OCI-LY7 (cell line): ENCODE data around the gene MYBBP1A. TPM values are rescaled to one million over a fixed set of nuclear protein-coding genes. Genes with fewer than 3 reads are reported as not detected.

ENCODE experiments used
- BruUV-seq: library from RNA; stranded (reverse); fragments of 400-500 nt; replicated peaks from 2 replicates; lab custom pipeline; 2021; lab: Mats Ljungman, UMichigan
- CTCF ChIA-PET: fragments of 300-600 bp; sonication (Branson Sonifier 250); formaldehyde crosslinking; loops from one replicate; lab custom pipeline; 2022; ENCODE audit warnings: antibody characterized with exemption; ENCODE audit not compliant: unreplicated experiment; lab: Charles Lee
- POLR2A ChIA-PET: fragments of 300-600 bp; sonication (Branson Sonifier 250); formaldehyde crosslinking; loops from one replicate; lab custom pipeline; 2022; ENCODE audit warnings: antibody characterized with exemption; lab: Charles Lee
- DNase-seq: peaks from one replicate; pipeline ENCODE4 v3.0.0-alpha.2; 2015; ENCODE audit warnings: low spot score
- H2AFZ ChIP-seq: fragments of 200-600 bp; sonication (generic), shearing (Covaris generic); 2 replicates; pipeline ENCODE4 v1.6.1; 2014; ENCODE audit warnings: mild to moderate bottlenecking, antibody characterized with exemption, low read length, moderate library complexity
- H3K27ac ChIP-seq: fragments of 200-600 bp; sonication (generic); 2 replicates; pipeline ENCODE4 v1.5.1; 2014; ENCODE audit warnings: mixed run types, low read depth, mild to moderate bottlenecking, moderate library complexity, low read length, inconsistent platforms; ENCODE audit not compliant: poor library complexity, severe bottlenecking
- H3K36me3 ChIP-seq: fragments of 200-600 bp; sonication (generic); 2 replicates; pipeline ENCODE4 v1.6.1; 2014; ENCODE audit warnings: mild to moderate bottlenecking, antibody characterized with exemption, low read length, moderate library complexity, mixed read lengths; ENCODE audit not compliant: insufficient read depth
- H3K4me1 ChIP-seq: fragments of 200-600 bp; sonication (generic); 2 replicates; pipeline ENCODE4 v1.5.1; 2014; ENCODE audit warnings: mild to moderate bottlenecking, low read length; ENCODE audit not compliant: insufficient read depth, poor library complexity, severe bottlenecking
- H3K4me2 ChIP-seq: fragments of 200-600 bp; sonication (generic); 2 replicates; pipeline ENCODE4 v1.6.1; 2014; ENCODE audit warnings: mild to moderate bottlenecking, low read length
- H3K4me3 ChIP-seq: fragments of 200-600 bp; sonication (generic); 2 replicates; pipeline ENCODE4 v1.5.1; 2014; ENCODE audit warnings: mild to moderate bottlenecking, low read depth, low read length; ENCODE audit not compliant: poor library complexity, severe bottlenecking
- H3K79me2 ChIP-seq: fragments of 200-600 bp; sonication (generic); 2 replicates; pipeline ENCODE4 v1.6.1; 2016; ENCODE audit warnings: low read depth, mild to moderate bottlenecking, low read length, moderate library complexity, mixed read lengths; ENCODE audit not compliant: insufficient read depth
- H3K9me2 ChIP-seq: fragments of 200-600 bp; sonication (generic); 2 replicates; pipeline ENCODE4 v1.6.1; 2016; ENCODE audit warnings: mild to moderate bottlenecking, low read length, mixed read lengths; ENCODE audit not compliant: insufficient read depth
- H3K9me3 ChIP-seq: fragments of 200-600 bp; sonication (generic); 2 replicates; pipeline ENCODE4 v1.6.1; 2014; ENCODE audit warnings: mild to moderate bottlenecking, mixed run types, low read length, mixed read lengths
- H4K20me1 ChIP-seq: fragments of 200-600 bp; sonication (generic); 2 replicates; pipeline ENCODE4 v1.6.1; 2014; ENCODE audit warnings: mild to moderate bottlenecking, antibody characterized with exemption, low read length, moderate library complexity, mixed read lengths; ENCODE audit not compliant: insufficient read depth
- CTCF ChIP-seq: fragments of 200-600 bp; sonication (generic); conservative IDR thresholded peaks from 2 replicates; pipeline ENCODE4 v1.5.1; 2014; ENCODE audit warnings: mild to moderate bottlenecking, antibody characterized with exemption, low read length, moderate library complexity, mixed read lengths
- EZH2phosphoT487 ChIP-seq: fragments of 200-600 bp; sonication (generic); IDR thresholded peaks from 2 replicates; pipeline ENCODE4 v1.6.1; 2018; ENCODE audit warnings: low read depth, borderline replicate concordance, mild to moderate bottlenecking, mixed run types, antibody characterized with exemption, low read length, moderate library complexity, mixed read lengths
- intact Hi-C: fragments of 100-400 bp; cut with micrococcal nuclease; formaldehyde crosslinking; loops from one replicate; pipeline ENCODE4 v1.10.0; 2022; ENCODE audit not compliant: unreplicated experiment
- total RNA-seq, 2 experiments: library from RNA; depleted of rRNA in 1 of 2; stranded (reverse); fragments of >200 nt in 1 of 2; shearing (Covaris generic) in 1 of 2; gene quantifications; 2 replicates each; pipeline ENCODE4 v1.2.3, GENCODE V29; 2014 to 2022

The MYBBP1A gene
- total RNA-seq, 2 experiments from 2014 or later = 131 to 142 TPM

GRCh38 chr17:4560837-4561256 lies 5.7 kb upstream of the MYBBP1A start:
- no peak for TF ChIP-seq EZH2phosphoT487
- TF ChIP-seq CTCF = peak; percentile 55
- no peaks in the 10 kb centered on the region for H3K9me2 ChIP-seq
- intact Hi-C loops = loop anchor here (10.0 kb wide), 1 partner anchor 144 kb away; the partner anchor contains the start of gene PELP1
- peaks cover 38% of the 10 kb centered on the region for H3K4me1 ChIP-seq
- ChIA-PET POLR2A (no interaction called here), CTCF (no interaction called here)
- DNase-seq = no peak
- no peaks in the 10 kb centered on the region for H3K9me3 ChIP-seq
- H2AFZ ChIP-seq = no peak overlapping the region
- no peaks in the 10 kb centered on the region for H4K20me1 ChIP-seq
- H3K27ac ChIP-seq = no peak overlapping the region
- no peak overlapping the region for H3K4me3 ChIP-seq
- no peaks in the 10 kb centered on the region for H3K79me2 ChIP-seq
- no peaks in the 10 kb centered on the region for H3K36me3 ChIP-seq
- BruUV-seq = no TSS peak
- no peak overlapping the region for H3K4me2 ChIP-seq

- Histone ChIP-seq H3K4me1 (peaks cover 38% of the 10 kb centered on the region), H3K27ac (no peak within 1 kb of the TSS), H2AFZ (no peak within 1 kb of the TSS), H4K20me1 (no peaks in the 10 kb centered on the region), H3K9me2 (no peaks in the 10 kb centered on the region), H3K9me3 (no peaks in the 10 kb centered on the region), H3K36me3 (no peaks in the 10 kb centered on the region), H3K4me3 (no peak within 1 kb of the TSS), H3K79me2 (no peaks in the 10 kb centered on the region), H3K4me2 (no peak within 1 kb of the TSS)
- no peak for DNase-seq
- CTCF ChIA-PET = no interaction called here
- intact Hi-C loops = loop anchor here (10.0 kb wide), 1 partner anchor 144 kb away; the partner anchor contains the start of gene PELP1
- POLR2A ChIA-PET = no interaction called here
- no TSS peak for BruUV-seq
- TF ChIP-seq CTCF (no peak), EZH2phosphoT487 (no peak)
These were observed 5.2 kb upstream of the MYBBP1A start, which contains the start of gene GGT6 for GRCh38 chr17:4560421-4560820. GGT6 (minus strand) TSS chr17:4560577; CDS start chr17:4560521, 56 bp downstream.

GRCh38 chr17:4559966-4560365 lies 4.8 kb upstream of the MYBBP1A start:
- no peak overlapping the region for H3K4me2 ChIP-seq
- peaks cover 2% of the 10 kb centered on the region; the same call in 1 of the 2 replicates for H3K79me2 ChIP-seq
- intact Hi-C loops = loop anchor here (5.0 to 10.0 kb wide), 2 partner anchors 145 to 418 kb away; partner anchors contain the start of genes CYB5D2, PELP1 and ZZEF1
- BruUV-seq = no TSS peak
- H3K4me1 ChIP-seq = peaks cover 38% of the 10 kb centered on the region
- H3K9me2 ChIP-seq = no peaks in the 10 kb centered on the region
- no peaks in the 10 kb centered on the region for H3K9me3 ChIP-seq
- H3K4me3 ChIP-seq = no peak overlapping the region
- ChIA-PET POLR2A (no interaction called here), CTCF (no interaction called here)
- DNase-seq = no peak
- no peak overlapping the region for H2AFZ ChIP-seq
- H3K36me3 ChIP-seq = 0 out of 2 replicates have a peak, but pooled peaks cover under 1% of the 10 kb centered on the region
- H3K27ac ChIP-seq = no peak overlapping the region
- TF ChIP-seq EZH2phosphoT487 (no peak), CTCF (no peak)
- no peaks in the 10 kb centered on the region for H4K20me1 ChIP-seq
